GM21390 (cell line): ENCODE measurements around the gene TRAF3IP3.

Source experiments
- ATAC-seq: cut with Tn5 transposase; IDR thresholded peaks from one replicate; pipeline ENCODE4 v1.9.1; 2021; ENCODE audit not compliant: unreplicated experiment

TRAF3IP3 gene

GRCh38 chr1:209755926-209756614, at the start of gene TRAF3IP3:
TRAF3IP3 (plus strand) TSS chr1:209756053; CDS start chr1:209760040, 3,987 bp downstream.
- ATAC-seq, result peak; percentile 65

GRCh38 chr1:209706622-209707021, 49.2 kb upstream of the TRAF3IP3 start:
- ATAC-seq, result no peak

- ATAC-seq, result no peak
These were observed 48.5 kb upstream of the TRAF3IP3 start for GRCh38 chr1:209707308-209707707.

- no peak for ATAC-seq
These were observed 47.6 kb upstream of the TRAF3IP3 start for GRCh38 chr1:209708297-209708696.

- ATAC-seq, result no peak
These were observed 45.8 kb upstream of the TRAF3IP3 start for GRCh38 chr1:209710093-209710492.

GRCh38 chr1:209710847-209711246, 45.0 kb upstream of the TRAF3IP3 start:
- no peak for ATAC-seq

- no peak for ATAC-seq
These were observed 41.5 kb upstream of the TRAF3IP3 start for GRCh38 chr1:209714338-209714737.

GRCh38 chr1:209715314-209715713, 40.5 kb upstream of the TRAF3IP3 start:
- ATAC-seq, result no peak

- no peak for ATAC-seq
These were observed 38.0 kb upstream of the TRAF3IP3 start for GRCh38 chr1:209717818-209718217.

GRCh38 chr1:209720326-209720725, 35.5 kb upstream of the TRAF3IP3 start:
- ATAC-seq, result no peak

GRCh38 chr1:209720826-209721225, 35.0 kb upstream of the TRAF3IP3 start:
- no peak for ATAC-seq

- ATAC-seq, result no peak
These were observed 34.5 kb upstream of the TRAF3IP3 start for GRCh38 chr1:209721323-209721722.

- ATAC-seq, result no peak
These were observed 32.6 kb upstream of the TRAF3IP3 start for GRCh38 chr1:209723265-209723664.

- ATAC-seq, result no peak
These were observed 31.8 kb upstream of the TRAF3IP3 start for GRCh38 chr1:209723756-209724693.

- no peak for ATAC-seq
These were observed 28.6 kb upstream of the TRAF3IP3 start for GRCh38 chr1:209727286-209727685.

GRCh38 chr1:209727785-209728184, 28.1 kb upstream of the TRAF3IP3 start:
- no peak for ATAC-seq

- no peak for ATAC-seq
These were observed 27.4 kb upstream of the TRAF3IP3 start for GRCh38 chr1:209728466-209728865.

GRCh38 chr1:209729436-209729835, 26.4 kb upstream of the TRAF3IP3 start:
- no peak for ATAC-seq

GRCh38 chr1:209732725-209733124, 23.1 kb upstream of the TRAF3IP3 start:
- ATAC-seq, result no peak

GRCh38 chr1:209733409-209734192, 22.3 kb upstream of the TRAF3IP3 start:
- ATAC-seq, result no peak

GRCh38 chr1:209736490-209737117, 19.2 kb upstream of the TRAF3IP3 start:
- no peak for ATAC-seq
